GM19240 (cell line): ENCODE data around the gene POLDIP3.

Experiments used
- DNase-seq: peaks from one replicate; pipeline ENCODE4 v3.0.0; 2011; ENCODE audit warnings: low spot score; ENCODE audit not compliant: insufficient read length

POLDIP3 gene

GRCh38 chr22:42614312-42615091 lies at the start of gene POLDIP3:
POLDIP3 (minus strand) TSS chr22:42614883; CDS start chr22:42614857, 26 bp downstream.
- peak; percentile 95 for DNase-seq

- peak; percentile 77 for DNase-seq
Observed at GRCh38 chr22:42661985-42662831, 47.5 kb upstream of the POLDIP3 start.

GRCh38 chr22:42656578-42656977 lies 41.9 kb upstream of the POLDIP3 start:
- DNase-seq = no peak

GRCh38 chr22:42655693-42656092 lies 41.0 kb upstream of the POLDIP3 start:
- DNase-seq = peak; percentile 53

GRCh38 chr22:42654436-42655073 lies 39.9 kb upstream of the POLDIP3 start:
- DNase-seq = no peak

- DNase-seq = no peak
Observed at GRCh38 chr22:42653999-42654398, 39.3 kb upstream of the POLDIP3 start.

- DNase-seq = no peak
Observed at GRCh38 chr22:42651134-42651533, 36.5 kb upstream of the POLDIP3 start.

GRCh38 chr22:42649246-42650099 lies 34.8 kb upstream of the POLDIP3 start, which contains the start of gene CYB5R3:
CYB5R3 (minus strand) TSS chr22:42649392; CDS start chr22:42649315, 77 bp downstream.
- peak; percentile 80 for DNase-seq

- DNase-seq = no peak
Observed at GRCh38 chr22:42648368-42649245, 33.9 kb upstream of the POLDIP3 start.

- no peak for DNase-seq
Observed at GRCh38 chr22:42648017-42648367, 33.3 kb upstream of the POLDIP3 start.

GRCh38 chr22:42646569-42647525 lies 32.2 kb upstream of the POLDIP3 start:
- no peak for DNase-seq

- no peak for DNase-seq
Observed at GRCh38 chr22:42645938-42646568, 31.4 kb upstream of the POLDIP3 start.

GRCh38 chr22:42645341-42645937 lies 30.8 kb upstream of the POLDIP3 start:
- no peak for DNase-seq

GRCh38 chr22:42644422-42645340 lies 30.0 kb upstream of the POLDIP3 start:
- DNase-seq = no peak

GRCh38 chr22:42643634-42644421 lies 29.1 kb upstream of the POLDIP3 start:
- DNase-seq = no peak
